ENCODE measurements around the gene CD276. TPM values are rescaled to one million over a fixed set of nuclear protein-coding genes. Genes with fewer than 3 reads are reported as not detected.
"Not testable (repeated sequence)": the region's sequence is repeated elsewhere in the genome, so short reads cannot be mapped to it uniquely, and the experiment has no call there.

CD276 gene
- polyA plus RNA-seq, 10 donors = 105 to 175 (median 130) TPM

DNA sequence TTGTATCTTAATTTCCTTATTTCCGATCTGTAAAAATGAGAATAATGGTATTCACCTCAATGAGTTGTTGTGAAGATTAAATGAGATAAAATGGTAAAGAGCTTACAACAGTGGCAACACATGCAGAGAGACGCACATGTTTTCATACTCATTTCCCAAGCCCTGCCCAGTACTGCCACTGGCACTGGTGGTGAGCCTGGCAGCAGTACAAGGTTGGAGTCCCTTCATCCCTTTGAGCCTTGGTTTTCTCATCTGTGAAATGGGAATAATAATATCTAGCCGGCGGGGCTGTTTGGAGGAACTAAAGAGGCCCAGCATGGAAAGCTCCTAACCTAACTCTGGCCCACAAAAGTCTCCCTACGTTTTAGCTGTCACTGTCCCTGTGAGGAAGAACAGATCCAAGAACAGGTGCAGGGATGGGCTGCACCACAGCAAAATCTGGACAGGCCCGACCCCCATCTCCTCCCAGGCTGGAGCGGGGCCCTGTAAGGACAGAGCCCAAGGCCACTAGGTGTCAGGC is 866 bp upstream of the CD276 start:
- no peak for DNase-seq

- DNase-seq = peak in 2 of 3 donors; percentile 53 to 68
Measured at GRCh38 chr15:73684581-73685455, 635 bp downstream of the CD276 start.

GRCh38 chr15:73685981-73686380 is 1.8 kb downstream of the CD276 start:
- no peak for DNase-seq

DNA sequence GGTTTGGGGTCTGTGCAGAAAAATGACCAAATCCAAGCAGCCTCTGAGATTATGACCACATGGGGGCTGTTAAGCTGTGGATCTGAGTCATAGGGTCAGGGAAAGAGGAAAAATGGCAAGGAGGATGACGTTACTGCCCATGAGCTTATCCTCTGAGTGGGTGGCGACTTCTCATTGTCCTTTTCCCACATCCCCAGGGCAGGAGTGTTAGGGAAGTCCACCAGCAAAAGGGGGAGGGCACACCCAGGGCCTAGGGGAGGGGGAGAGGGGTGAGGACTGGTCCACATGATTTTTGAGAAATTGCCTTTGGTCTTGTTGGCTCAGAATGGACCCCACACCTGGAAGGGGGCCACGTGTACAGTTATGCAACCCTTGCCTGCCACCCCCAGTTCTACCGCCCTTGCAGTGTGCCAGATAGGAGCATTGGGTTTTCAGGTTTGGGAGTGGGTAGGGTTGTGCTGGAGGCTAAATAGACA is 2.6 kb downstream of the CD276 start:
- DNase-seq = no peak

- no peak for DNase-seq
Measured at GRCh38 chr15:73687351-73687750, 3.2 kb downstream of the CD276 start.

DNA sequence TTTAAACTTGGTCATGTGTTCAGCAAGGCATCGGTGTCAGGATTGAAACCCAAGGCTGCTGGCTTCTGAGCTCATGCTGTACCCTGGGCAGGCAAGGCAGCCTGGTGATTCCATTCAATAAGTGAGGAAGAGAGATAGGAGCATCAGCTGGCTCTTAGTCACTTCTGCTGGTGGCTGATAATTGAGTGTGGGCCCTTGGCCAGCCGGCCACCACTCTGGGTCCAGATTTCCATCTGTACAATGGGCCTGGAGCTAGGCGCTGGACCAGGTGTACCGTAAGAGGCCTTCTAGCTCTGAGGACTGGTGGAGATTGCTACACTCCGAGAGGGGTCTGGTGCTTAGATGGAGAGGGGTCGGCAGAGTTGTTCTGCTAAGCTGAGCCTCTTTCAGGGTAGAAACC is 4.3 kb downstream of the CD276 start:
- DNase-seq = no peak

DNA sequence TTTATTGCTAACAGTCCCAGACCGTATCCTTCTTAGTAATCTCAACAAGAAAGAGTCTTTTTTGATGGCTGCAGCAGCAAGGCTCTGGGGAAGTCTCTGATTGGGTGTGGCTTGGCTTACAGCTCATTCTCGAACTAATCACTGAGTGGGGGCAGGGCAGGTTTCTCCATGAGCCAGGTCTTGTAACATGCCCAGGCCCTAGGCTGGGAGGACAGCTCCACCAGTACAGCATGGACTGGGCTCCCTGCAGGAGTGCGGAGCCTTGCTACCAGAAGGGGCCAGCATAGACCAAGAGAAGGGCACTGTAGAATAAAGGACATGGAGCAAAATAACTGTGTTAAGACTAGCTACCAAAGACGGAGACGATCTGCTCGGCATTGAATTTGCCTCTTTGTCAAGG is 7.2 kb downstream of the CD276 start:
- peak in 1 of 3 donors; percentile 42 for DNase-seq

- DNase-seq = no peak
Measured at GRCh38 chr15:73694419-73694818, 10.2 kb downstream of the CD276 start.

DNA sequence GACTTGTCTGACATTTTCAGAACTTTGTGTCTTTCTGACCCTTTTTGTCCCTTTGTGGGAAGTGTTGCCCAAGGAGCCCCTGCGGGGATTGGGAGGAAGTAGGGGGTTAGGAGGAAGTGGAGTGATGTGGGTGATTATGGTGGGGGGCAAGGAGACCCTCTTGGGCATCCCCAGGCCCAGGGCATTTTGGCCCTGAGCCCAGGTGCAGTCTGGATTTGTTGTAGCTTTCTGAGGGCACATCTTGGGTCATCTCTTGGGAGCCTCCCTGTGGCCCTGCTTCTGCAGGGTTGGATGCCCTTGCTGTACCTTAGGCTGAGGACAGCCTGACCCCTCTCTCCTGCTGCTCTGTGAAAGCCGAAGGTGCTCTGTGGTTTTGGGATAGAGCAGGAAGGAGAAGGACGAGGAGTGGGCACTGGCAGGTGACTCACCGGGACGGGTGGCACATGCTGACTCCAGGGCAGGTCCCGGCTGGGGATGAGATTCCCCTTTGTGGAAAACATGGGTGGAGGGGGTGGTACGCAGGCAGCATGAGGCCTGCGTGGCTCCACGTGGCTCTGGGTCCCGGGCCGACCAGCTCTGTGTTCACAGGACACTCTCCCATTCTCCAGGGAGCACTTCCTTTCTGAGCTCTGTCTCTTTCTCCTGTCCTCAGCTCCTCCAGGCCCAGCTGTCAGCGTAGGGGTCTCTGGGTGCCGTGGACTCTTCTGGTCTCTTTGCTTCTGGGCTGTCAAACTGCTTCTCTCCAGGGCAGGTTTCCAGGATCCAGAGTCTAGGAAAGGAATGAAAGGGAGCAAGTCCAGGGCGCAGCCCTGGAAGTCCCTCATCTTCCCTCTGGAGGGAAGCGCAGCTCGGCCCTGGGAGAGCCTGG is 11.8 kb downstream of the CD276 start:
- peak in 1 of 3 donors; percentile 48 for DNase-seq

DNA sequence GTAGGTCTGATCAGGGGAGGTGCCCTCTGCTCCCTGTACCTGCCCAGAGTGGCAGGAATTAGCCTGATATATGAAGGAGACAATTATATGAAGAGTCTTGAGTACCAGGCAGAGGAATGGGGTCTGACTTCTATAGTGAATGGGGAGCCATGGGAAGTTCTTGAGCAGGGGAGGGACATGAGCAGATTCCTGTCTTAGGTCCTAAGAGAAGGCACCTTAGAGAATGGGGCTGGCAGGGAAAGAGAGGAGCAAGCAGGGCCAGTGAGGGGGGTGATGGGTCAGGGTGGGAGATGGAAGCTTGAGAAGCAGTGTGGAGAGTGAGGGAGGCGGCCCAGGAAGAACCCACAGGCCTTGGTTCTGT is 12.4 kb downstream of the CD276 start:
- DNase-seq = no peak

DNA sequence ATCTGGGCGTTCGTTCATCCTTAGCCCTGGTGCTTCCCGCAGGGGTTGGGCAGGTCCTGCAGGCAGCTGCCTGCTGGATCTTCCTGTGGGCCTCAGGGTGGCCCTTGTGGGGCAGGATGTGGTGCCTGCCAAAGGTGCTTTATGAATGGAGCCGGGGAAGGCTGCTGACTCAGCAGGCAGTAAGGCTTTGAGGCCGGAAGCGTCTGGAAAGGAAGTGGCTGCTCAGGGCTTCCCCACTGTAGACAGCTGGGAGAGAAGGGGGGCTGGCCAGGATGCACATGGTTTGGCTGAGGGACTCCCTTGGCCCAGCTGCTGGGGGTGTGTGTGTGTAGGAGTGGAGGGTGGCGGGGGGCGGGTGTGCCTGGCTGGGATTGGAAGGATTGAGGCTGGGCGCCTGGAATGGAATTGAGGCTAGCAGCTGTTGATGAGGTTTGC is 12.9 kb downstream of the CD276 start:
- DNase-seq = peak; percentile 94 to 97 (median 94)

DNA sequence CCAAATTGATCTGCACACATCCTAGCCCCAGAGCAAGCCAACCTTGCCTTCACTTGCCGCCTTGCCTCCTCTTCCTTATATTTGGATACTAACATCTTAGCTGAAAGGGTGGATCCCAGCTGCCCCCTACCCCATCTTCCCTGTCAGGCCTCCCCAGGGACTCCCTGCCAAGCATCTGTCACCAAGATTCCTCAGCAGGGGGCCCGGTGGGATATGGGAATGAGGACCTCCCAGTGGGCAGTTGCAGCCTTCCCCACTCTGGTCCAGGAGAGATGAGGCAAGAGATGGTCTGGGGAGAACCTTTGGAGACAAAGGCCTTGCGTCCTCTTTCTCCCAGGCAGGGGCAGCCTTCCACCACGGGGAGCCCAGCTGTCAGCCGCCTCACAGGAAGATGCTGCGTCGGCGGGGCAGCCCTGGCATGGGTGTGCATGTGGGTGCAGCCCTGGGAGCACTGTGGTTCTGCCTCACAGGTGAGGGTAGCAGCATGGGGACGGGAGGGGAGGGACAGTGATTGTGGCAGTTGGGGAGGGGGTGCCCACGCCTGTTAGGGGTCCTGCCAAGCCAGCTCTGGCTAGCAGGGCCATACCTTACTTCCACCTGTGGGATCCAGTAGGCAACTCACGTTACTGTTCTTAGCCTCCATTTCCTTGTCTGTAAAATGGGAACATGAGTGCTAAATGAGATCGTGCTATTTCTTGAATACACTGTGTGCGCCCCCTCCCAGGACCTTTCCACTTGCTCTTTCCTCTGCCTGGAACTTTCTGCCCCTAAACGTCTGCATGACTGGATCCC is 15.3 kb downstream of the CD276 start:
- no peak for DNase-seq

DNA sequence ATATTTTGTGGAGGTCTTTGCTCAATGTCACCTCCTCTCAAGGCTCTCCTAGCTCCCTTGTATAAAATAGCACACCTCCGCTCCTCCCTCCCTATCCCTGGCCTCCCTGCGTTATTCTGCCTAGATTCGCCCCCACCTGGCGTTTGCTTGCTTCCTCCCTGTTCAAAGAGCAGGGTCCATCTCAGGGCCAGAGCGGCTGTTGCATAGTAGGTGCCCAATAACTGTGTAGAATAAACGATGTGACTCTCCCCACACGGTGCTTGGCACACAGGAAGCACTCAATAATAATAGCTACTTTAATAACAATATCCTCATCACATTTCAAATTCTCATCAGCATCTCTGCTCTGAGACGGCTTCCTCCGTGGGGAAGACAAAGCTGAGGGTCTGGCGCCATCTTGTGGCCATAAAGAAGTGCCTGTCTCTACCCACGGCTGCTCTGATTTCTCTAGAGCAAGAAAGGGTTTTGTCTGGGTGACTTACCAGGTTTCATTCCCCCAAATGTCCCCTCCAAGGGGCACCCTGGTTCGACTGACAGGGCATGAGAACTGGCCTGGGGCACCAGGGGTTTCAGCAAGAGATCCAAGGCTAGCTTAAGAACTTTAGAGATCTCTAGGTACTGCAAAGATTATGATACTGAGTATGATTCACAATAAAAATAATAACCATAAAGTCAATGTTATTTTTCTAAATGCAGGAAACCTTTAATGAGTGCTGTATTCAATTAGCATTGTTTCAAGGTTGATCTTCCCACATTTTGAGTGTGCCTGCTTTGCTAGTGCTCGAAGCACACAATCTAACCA is 16.1 kb downstream of the CD276 start:
- peak; percentile 77 to 91 (median 86) for DNase-seq

GRCh38 chr15:73702311-73703239 is 18.4 kb downstream of the CD276 start:
- DNase-seq = not testable (repeated sequence)

- not testable (repeated sequence) for DNase-seq
Measured at GRCh38 chr15:73703601-73704000, 19.4 kb downstream of the CD276 start.

- DNase-seq = not testable (repeated sequence)
Measured at GRCh38 chr15:73704142-73704868, 20.1 kb downstream of the CD276 start.

GRCh38 chr15:73704869-73705645 is 20.9 kb downstream of the CD276 start:
- DNase-seq = peak in 1 of 3 donors; percentile 73

GRCh38 chr15:73708691-73709090 is 24.5 kb downstream of the CD276 start:
- no peak for DNase-seq
